Measurements from ENCODE around the gene HECTD3.
"Not testable (repeated sequence)": the region's sequence is repeated elsewhere in the genome, so short reads cannot be mapped to it uniquely, and the experiment has no call there.

- TF ChIP-seq CTCF (conservative IDR thresholded peaks at IDR 0.05 in 1 of 2, IDR thresholded peaks at IDR 0.05 in 1 of 2; ENCODE audit: low read depth in 1 of 2, low read length in 2 of 2); EZH2 (IDR thresholded peaks at IDR 0.05; ENCODE audit: low read length, missing control alignments): not testable (repeated sequence)
Measured at GRCh38 chr1:44977372-44977771, 33.8 kb downstream of the HECTD3 start.

All from fibroblast of lung (primary cell).